Testis (tissue), 3 donors: Measurements from ENCODE around the gene ZW10. TPM values are rescaled to one million over a fixed set of nuclear protein-coding genes. Genes with fewer than 3 reads are reported as not detected.

Source experiments
- DNase-seq: peaks from one replicate; pipeline ENCODE4 v3.0.0-alpha.2; 2019
- H3K27ac ChIP-seq, 2 donors: fragments of 200-600 bp; sonication (generic); one replicate each; pipeline ENCODE4 v1.5.1; 2019
- H3K27me3 ChIP-seq: fragments of 200-600 bp; sonication (generic); one replicate; pipeline ENCODE4 v1.5.1; 2019
- H3K36me3 ChIP-seq: fragments of 200-600 bp; sonication (generic); one replicate; pipeline ENCODE4 v1.5.1; 2017; ENCODE audit warnings: low read depth; ENCODE audit errors: missing control alignments
- H3K4me1 ChIP-seq: fragments of 200-600 bp; sonication (generic); one replicate; pipeline ENCODE4 v1.5.1; 2019
- H3K4me3 ChIP-seq, 2 donors: fragments of 200-600 bp; sonication (generic); one replicate each; pipeline ENCODE4 v1.5.1; 2017 to 2019
- H3K9me3 ChIP-seq: fragments of 200-600 bp; sonication (generic); one replicate; pipeline ENCODE4 v1.5.1; 2017
- POLR2A ChIP-seq: fragments of 450-650 bp; IDR thresholded peaks from one replicate; pipeline ENCODE4 v1.6.1; 2017; ENCODE audit warnings: antibody characterized with exemption, mild to moderate bottlenecking, moderate library complexity
- WGBS, 2 donors: methylation state at CpG; one replicate each; pipeline ENCODE4 v1.1.5; 2018; 5-methylcytosine and 5-hydroxymethylcytosine counted together
- intact Hi-C: fragments of 100-400 bp; cut with DNase I; formaldehyde crosslinking; loops from one replicate; pipeline ENCODE4 v1.15.1; 2023; ENCODE audit warnings: low total_unique reads
- polyA plus RNA-seq: library from polyadenylated mRNA; stranded (reverse); fragments of 350-450 nt; fragmentation: Illumina TruSeq; extraction: RNeasy Lipid Tissue Mini Kit (QIAGEN cat#74804); gene quantifications from one replicate; pipeline ENCODE4 v1.2.3, GENCODE V29; 2014; ENCODE audit warnings: low read depth, low replicate concordance; ENCODE audit not compliant: insufficient read depth
- small RNA-seq, 2 donors: library from RNA; depleted of rRNA; stranded (forward); fragments of <200 nt; gene quantifications; one replicate each; pipeline ENCODE3, GENCODE V24; 2016
- total RNA-seq, 2 donors: library from RNA; depleted of rRNA; stranded (reverse); fragments of >200 nt; gene quantifications; one replicate each; pipeline ENCODE4 v1.2.3, GENCODE V29; 2016
- TF ChIP-seq, protein P1 (sequence below), 3 experiments: fragments of 450-650 bp in 2 of 3; fragments of 200-600 bp in 1 of 3; sonication (generic) in 1 of 3; IDR thresholded peaks; one replicate each; pipeline ENCODE4 v1.5.1; 2016 to 2019; ENCODE audit warnings: antibody characterized with exemption in 3 of 3, mild to moderate bottlenecking in 2 of 3, moderate library complexity in 1 of 3

The ZW10 gene
- total and polyA plus RNA-seq, 3 donors from 2014 or later: 19.0 to 30.5 (median 29.6) TPM

DNA sequence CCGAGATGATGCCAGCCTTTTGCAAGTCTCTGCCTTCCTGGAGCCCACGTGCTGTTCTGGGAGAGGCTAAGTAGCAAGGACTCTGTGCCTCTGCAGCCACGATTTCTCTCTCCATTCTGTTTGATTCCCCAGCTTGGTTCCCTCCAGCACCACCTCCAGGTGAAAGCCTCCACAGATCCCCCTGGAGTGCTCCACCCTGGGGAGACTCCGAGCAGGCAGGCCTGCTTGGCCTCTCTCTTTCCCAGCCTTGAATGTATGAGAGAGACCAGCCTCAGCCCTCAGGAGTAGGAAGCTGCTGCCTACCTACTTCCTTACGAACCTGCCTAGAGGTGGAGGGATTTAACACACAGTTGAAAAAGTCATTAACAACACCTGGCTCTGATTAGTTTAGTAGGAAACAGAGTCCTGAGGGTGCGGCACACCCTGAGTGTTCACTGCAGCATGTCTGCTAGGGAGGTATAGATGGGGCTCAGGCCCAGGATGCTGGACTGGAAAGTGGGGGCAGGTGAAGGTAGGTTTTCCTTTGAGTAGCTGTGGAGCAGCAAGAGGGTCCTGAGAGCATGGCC, 89.9 kb downstream of the ZW10 start:
- no peaks in the 10 kb centered on the region for H3K4me1 ChIP-seq
- no peak overlapping the region for H3K27ac ChIP-seq
- TF ChIP-seq POLR2A: no peak
- TF ChIP-seq, protein P1, sequence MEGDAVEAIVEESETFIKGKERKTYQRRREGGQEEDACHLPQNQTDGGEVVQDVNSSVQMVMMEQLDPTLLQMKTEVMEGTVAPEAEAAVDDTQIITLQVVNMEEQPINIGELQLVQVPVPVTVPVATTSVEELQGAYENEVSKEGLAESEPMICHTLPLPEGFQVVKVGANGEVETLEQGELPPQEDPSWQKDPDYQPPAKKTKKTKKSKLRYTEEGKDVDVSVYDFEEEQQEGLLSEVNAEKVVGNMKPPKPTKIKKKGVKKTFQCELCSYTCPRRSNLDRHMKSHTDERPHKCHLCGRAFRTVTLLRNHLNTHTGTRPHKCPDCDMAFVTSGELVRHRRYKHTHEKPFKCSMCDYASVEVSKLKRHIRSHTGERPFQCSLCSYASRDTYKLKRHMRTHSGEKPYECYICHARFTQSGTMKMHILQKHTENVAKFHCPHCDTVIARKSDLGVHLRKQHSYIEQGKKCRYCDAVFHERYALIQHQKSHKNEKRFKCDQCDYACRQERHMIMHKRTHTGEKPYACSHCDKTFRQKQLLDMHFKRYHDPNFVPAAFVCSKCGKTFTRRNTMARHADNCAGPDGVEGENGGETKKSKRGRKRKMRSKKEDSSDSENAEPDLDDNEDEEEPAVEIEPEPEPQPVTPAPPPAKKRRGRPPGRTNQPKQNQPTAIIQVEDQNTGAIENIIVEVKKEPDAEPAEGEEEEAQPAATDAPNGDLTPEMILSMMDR (IDR thresholded peaks at IDR 0.05): no peak
- intact Hi-C loops: no loop called here
- H3K4me3 ChIP-seq: no peak overlapping the region
- H3K9me3 ChIP-seq: no peaks in the 10 kb centered on the region
- WGBS, 2 donors: 72 to 88% methylated on average over 6 of the region's 6 CpGs
- no peaks in the 10 kb centered on the region for H3K36me3 ChIP-seq
- DNase-seq: no peak
- no peaks in the 10 kb centered on the region for H3K27me3 ChIP-seq

Small RNAs within 50 kb of the gene (small RNA-seq; reads per million reads assigned to genes)
- 0 reads per million in 2 donors for gene LRRC37A13P
- gene RPS29P19: 0 reads per million in 2 donors

Other genes starting within 250 kb of the ZW10 start
- 1 to 10 TPM; 1.5 to 2.2 TPM for gene TMPRSS5, start 67.4 kb downstream of the ZW10 start, total RNA-seq
- gene TMPRSS5, start 67.4 kb downstream of the ZW10 start, polyA plus RNA-seq: 1.4 TPM
- gene CLDN25, start 6.1 kb upstream of the ZW10 start, total RNA-seq: not detected
- not detected for gene CLDN25, start 6.1 kb upstream of the ZW10 start, polyA plus RNA-seq
- gene USP28, start 101.9 kb upstream of the ZW10 start, total RNA-seq: 10 to 100 TPM; 36.6 to 39.9 TPM
- 23.2 TPM for gene USP28, start 101.9 kb upstream of the ZW10 start, polyA plus RNA-seq
- 1 to 10 TPM; 1.7 to 2.9 TPM for gene HTR3B, start 131.1 kb upstream of the ZW10 start, total RNA-seq
- gene HTR3B, start 131.1 kb upstream of the ZW10 start, polyA plus RNA-seq: 1.1 TPM
- under 1 TPM; 0.39 to 0.81 TPM for gene HTR3A, start 201.4 kb upstream of the ZW10 start, total RNA-seq
- gene HTR3A, start 201.4 kb upstream of the ZW10 start, polyA plus RNA-seq: 0.29 TPM